Neutrophil (primary cell): Measurements from ENCODE around the gene FAP.

Experiments used
- H3K27ac ChIP-seq: fragments of 200-600 bp; sonication (generic); 2 replicates; pipeline ENCODE4 v1.5.1; 2016; ENCODE audit warnings: mild to moderate bottlenecking, moderate library complexity
- H3K27me3 ChIP-seq: fragments of 200-600 bp; sonication (generic); 2 replicates; pipeline ENCODE4 v1.6.0; 2016; ENCODE audit warnings: mild to moderate bottlenecking
- H3K36me3 ChIP-seq: fragments of 200-600 bp; sonication (generic); 2 replicates; pipeline ENCODE4 v1.5.1; 2017
- H3K4me1 ChIP-seq, 2 experiments: fragments of 200-600 bp in 1 of 2; sonication (generic) in 1 of 2; 1 replicate in 1 of 2; 2 replicates in 1 of 2; pipeline versions ENCODE4 v1.5.1 to v1.6.1; 2013 to 2016; ENCODE audit warnings: low read depth in 1 of 2, low read length in 1 of 2, mild to moderate bottlenecking in 1 of 2, moderate library complexity in 1 of 2; ENCODE audit not compliant: control insufficient read depth in 1 of 2, insufficient read depth in 1 of 2
- H3K4me3 ChIP-seq, 2 experiments: fragments of 200-600 bp in 1 of 2; sonication (generic) in 1 of 2; 1 replicate in 1 of 2; 2 replicates in 1 of 2; pipeline ENCODE4 v1.5.1; 2013 to 2016; ENCODE audit warnings: low read depth in 1 of 2, low read length in 1 of 2, mild to moderate bottlenecking in 1 of 2, moderate library complexity in 1 of 2
- H3K9me3 ChIP-seq: fragments of 200-600 bp; sonication (generic); 2 replicates; pipeline ENCODE4 v1.5.1; 2016
- CTCF ChIP-seq: fragments of 200-600 bp; sonication (generic); IDR thresholded peaks from 2 replicates; pipeline ENCODE4 v1.5.1; 2016; ENCODE audit warnings: antibody characterized with exemption

FAP gene

DNA sequence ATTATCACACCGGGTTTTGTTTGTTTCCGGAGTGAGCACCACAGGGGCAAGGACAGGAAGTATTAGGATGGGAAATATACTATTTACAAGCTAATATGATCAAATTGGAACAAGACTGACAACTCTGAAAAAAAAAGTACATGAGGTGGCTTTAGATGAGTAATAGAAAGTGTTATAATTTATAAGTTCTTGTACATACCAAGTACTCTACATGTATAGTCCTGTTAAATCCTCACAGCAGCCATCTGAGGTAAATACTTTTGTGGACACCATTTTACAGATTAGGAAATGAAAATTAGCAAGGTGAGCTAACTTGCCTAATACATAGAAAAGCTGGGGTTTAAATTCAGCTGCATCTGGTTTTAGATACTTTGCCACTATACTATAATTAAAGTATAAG, 11.2 kb downstream of the FAP start:
- H3K36me3 ChIP-seq, result no peaks in the 10 kb centered on the region
- H3K4me3 ChIP-seq, result no peak overlapping the region
- H3K9me3 ChIP-seq, result no peaks in the 10 kb centered on the region
- no peak for TF ChIP-seq CTCF
- H3K4me1 ChIP-seq, result no peaks in the 10 kb centered on the region
- H3K27me3 ChIP-seq, result no peaks in the 10 kb centered on the region
- H3K27ac ChIP-seq, result no peak overlapping the region

DNA sequence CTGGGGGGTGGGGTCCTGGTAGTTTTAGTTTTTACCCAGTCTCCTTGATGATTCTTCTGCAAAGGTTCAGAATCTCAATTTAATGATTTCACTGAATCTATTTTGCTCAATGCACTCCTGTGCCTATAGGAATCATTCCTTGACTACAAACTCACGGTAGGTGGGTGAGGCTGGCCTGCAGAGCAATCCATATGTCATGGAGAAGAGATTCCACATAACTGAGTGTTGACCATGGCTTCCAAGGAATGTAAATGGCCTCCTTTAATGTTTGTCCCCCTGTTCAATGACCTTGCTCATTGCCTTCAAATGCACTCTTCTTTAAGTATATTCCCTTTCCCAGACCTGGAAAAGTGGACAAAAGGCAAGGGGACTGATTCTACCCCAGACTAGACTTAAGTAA, 12.5 kb downstream of the FAP start:
- H3K9me3 ChIP-seq, result no peaks in the 10 kb centered on the region
- no peaks in the 10 kb centered on the region for H3K4me1 ChIP-seq
- no peaks in the 10 kb centered on the region for H3K27me3 ChIP-seq
- H3K4me3 ChIP-seq, result no peak overlapping the region
- no peaks in the 10 kb centered on the region for H3K36me3 ChIP-seq
- no peak overlapping the region for H3K27ac ChIP-seq
- TF ChIP-seq CTCF, result no peak

DNA sequence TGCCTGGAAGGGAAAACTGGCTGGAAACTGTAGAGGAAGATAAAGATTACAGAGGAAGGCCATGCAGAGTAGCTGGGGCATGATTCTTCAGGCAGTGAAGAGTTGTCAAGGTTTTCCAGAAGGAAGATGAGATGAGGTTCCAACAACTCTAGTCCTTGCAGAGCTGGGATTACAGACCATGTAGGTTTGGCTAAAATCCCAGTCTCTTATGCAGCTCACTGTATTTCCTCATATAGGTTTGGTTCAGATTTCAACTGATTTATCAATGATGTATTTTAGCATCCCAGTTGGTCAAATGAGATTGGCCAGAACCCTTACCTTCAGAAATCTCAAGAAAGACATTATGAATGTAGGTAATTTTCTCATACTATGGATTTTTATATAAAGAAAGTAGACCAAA, 16.4 kb downstream of the FAP start:
- H3K4me1 ChIP-seq, result no peaks in the 10 kb centered on the region
- H3K4me3 ChIP-seq, result no peak overlapping the region
- no peak for TF ChIP-seq CTCF
- H3K9me3 ChIP-seq, result no peaks in the 10 kb centered on the region
- no peaks in the 10 kb centered on the region for H3K27me3 ChIP-seq
- no peaks in the 10 kb centered on the region for H3K36me3 ChIP-seq
- H3K27ac ChIP-seq, result no peak overlapping the region

GRCh38 chr2:162221064-162221463, 22.2 kb downstream of the FAP start:
- no peaks in the 10 kb centered on the region for H3K36me3 ChIP-seq
- H3K4me1 ChIP-seq, result peaks cover 0 to 5% of the 10 kb centered on the region in 2 experiments
- H3K9me3 ChIP-seq, result no peaks in the 10 kb centered on the region
- no peak overlapping the region for H3K4me3 ChIP-seq
- H3K27ac ChIP-seq, result no peak overlapping the region
- H3K27me3 ChIP-seq, result no peaks in the 10 kb centered on the region
- peak; percentile 85 for TF ChIP-seq CTCF

DNA sequence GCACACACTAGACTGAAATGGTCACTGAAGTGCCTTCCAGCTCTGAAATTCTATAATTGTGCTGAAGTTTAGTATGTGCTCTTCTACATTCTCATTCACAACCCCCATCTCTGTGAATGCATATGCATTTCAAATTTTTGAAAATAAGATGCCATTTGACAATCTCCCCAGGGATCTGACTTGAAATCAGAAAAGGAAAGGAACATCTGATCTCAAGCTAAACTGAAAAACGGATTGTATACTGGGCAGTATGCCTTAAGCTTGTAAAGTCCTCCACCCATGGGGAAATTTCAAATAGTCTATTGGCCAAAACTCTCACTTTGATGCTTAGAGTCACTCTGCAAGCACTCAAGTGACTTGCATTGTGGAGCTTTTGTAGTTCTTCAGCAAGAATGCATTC, 22.9 kb downstream of the FAP start:
- no peaks in the 10 kb centered on the region for H3K27me3 ChIP-seq
- H3K4me1 ChIP-seq, result peaks cover 0 to 5% of the 10 kb centered on the region in 2 experiments
- no peaks in the 10 kb centered on the region for H3K36me3 ChIP-seq
- no peak for TF ChIP-seq CTCF
- no peaks in the 10 kb centered on the region for H3K9me3 ChIP-seq
- H3K27ac ChIP-seq, result no peak overlapping the region
- H3K4me3 ChIP-seq, result no peak overlapping the region

GRCh38 chr2:162219426-162219825, 23.8 kb downstream of the FAP start:
- Histone ChIP-seq H3K4me3 (no peak overlapping the region), H3K9me3 (no peaks in the 10 kb centered on the region), H3K27ac (no peak overlapping the region), H3K36me3 (no peaks in the 10 kb centered on the region), H3K27me3 (no peaks in the 10 kb centered on the region), H3K4me1 (peaks cover 0 to 5% of the 10 kb centered on the region in 2 experiments)
- no peak for TF ChIP-seq CTCF
